Measurements from ENCODE around the gene SEMA5A.
"Not testable (repeated sequence)": the region's sequence is repeated elsewhere in the genome, so short reads cannot be mapped to it uniquely, and the experiment has no call there.

The SEMA5A gene

GRCh38 chr5:9431496-9432258 lies 114.2 kb downstream of the SEMA5A start:
- no peak for DNase-seq

- DNase-seq: no peak
Observed at GRCh38 chr5:9431151-9431495, 114.8 kb downstream of the SEMA5A start.

GRCh38 chr5:9430306-9430705 lies 115.6 kb downstream of the SEMA5A start:
- no peak for DNase-seq

- DNase-seq: no peak
Observed at GRCh38 chr5:9429691-9430215, 116.1 kb downstream of the SEMA5A start.

GRCh38 chr5:9428272-9428671 lies 117.6 kb downstream of the SEMA5A start:
- DNase-seq: no peak

- DNase-seq: no peak
Observed at GRCh38 chr5:9425710-9426109, 120.2 kb downstream of the SEMA5A start.

- no peak for DNase-seq
Observed at GRCh38 chr5:9423571-9423970, 122.3 kb downstream of the SEMA5A start.

GRCh38 chr5:9421884-9422283 lies 124.0 kb downstream of the SEMA5A start:
- DNase-seq: no peak

GRCh38 chr5:9419794-9420193 lies 126.1 kb downstream of the SEMA5A start:
- no peak for DNase-seq

- DNase-seq: no peak
Observed at GRCh38 chr5:9415566-9415965, 130.3 kb downstream of the SEMA5A start.

- no peak for DNase-seq
Observed at GRCh38 chr5:9415091-9415490, 130.8 kb downstream of the SEMA5A start.

GRCh38 chr5:9411142-9411541 lies 134.7 kb downstream of the SEMA5A start:
- DNase-seq: no peak

GRCh38 chr5:9409413-9409960 lies 136.4 kb downstream of the SEMA5A start:
- no peak for DNase-seq

GRCh38 chr5:9408964-9409363 lies 136.9 kb downstream of the SEMA5A start:
- DNase-seq: no peak

- DNase-seq: no peak
Observed at GRCh38 chr5:9405196-9405754, 140.6 kb downstream of the SEMA5A start.

- DNase-seq: no peak
Observed at GRCh38 chr5:9401786-9402472, 143.9 kb downstream of the SEMA5A start.

- not testable (repeated sequence) for DNase-seq
Observed at GRCh38 chr5:9399783-9400182, 146.1 kb downstream of the SEMA5A start.

- DNase-seq: no peak
Observed at GRCh38 chr5:9399094-9399493, 146.8 kb downstream of the SEMA5A start.

- no peak for DNase-seq
Observed at GRCh38 chr5:9398227-9398626, 147.6 kb downstream of the SEMA5A start.

- no peak for DNase-seq
Observed at GRCh38 chr5:9396285-9396770, 149.5 kb downstream of the SEMA5A start.

GRCh38 chr5:9395706-9396105 lies 150.2 kb downstream of the SEMA5A start:
- DNase-seq: no peak

- DNase-seq: no peak
Observed at GRCh38 chr5:9394221-9394620, 151.7 kb downstream of the SEMA5A start.

GRCh38 chr5:9392625-9393024 lies 153.2 kb downstream of the SEMA5A start:
- DNase-seq: no peak

GRCh38 chr5:9391080-9391479 lies 154.8 kb downstream of the SEMA5A start:
- no peak for DNase-seq
